ENCODE results near the gene NCAM1.

Gene NCAM1

GRCh38 chr11:113159988-113160807 is 199.0 kb downstream of the NCAM1 start:
- no peaks in the 10 kb centered on the region for H3K4me1 ChIP-seq
- H3K36me3 ChIP-seq (ENCODE audit: control insufficient read depth, insufficient read depth, low read length) = no peaks in the 10 kb centered on the region
- H3K4me2 ChIP-seq (ENCODE audit: low read length) = no peak overlapping the region
- H3K9ac ChIP-seq = no peak overlapping the region
- no peak overlapping the region for H2AFZ ChIP-seq
- H3K4me3 ChIP-seq (ENCODE audit: low read depth, low read length) = no peak overlapping the region
- H3K27me3 ChIP-seq (ENCODE audit: control insufficient read depth, insufficient read depth, low read length) = no peaks in the 10 kb centered on the region
- H3K79me2 ChIP-seq = no peaks in the 10 kb centered on the region
- TF ChIP-seq CTCF (IDR thresholded peaks at IDR 0.05) = no peak
- H3K9me3 ChIP-seq (ENCODE audit: control insufficient read depth, low read length) = no peaks in the 10 kb centered on the region
- no peak overlapping the region for H3K27ac ChIP-seq

- Histone ChIP-seq H3K4me2 (ENCODE audit: low read length) (no peak overlapping the region), H3K9ac (no peak overlapping the region), H2AFZ (no peak overlapping the region), H3K4me3 (ENCODE audit: low read depth, low read length) (no peak overlapping the region), H3K79me2 (no peaks in the 10 kb centered on the region), H3K9me3 (ENCODE audit: control insufficient read depth, low read length) (no peaks in the 10 kb centered on the region), H3K27ac (no peak overlapping the region), H3K4me1 (no peaks in the 10 kb centered on the region), H3K36me3 (ENCODE audit: control insufficient read depth, insufficient read depth, low read length) (no peaks in the 10 kb centered on the region), H3K27me3 (ENCODE audit: control insufficient read depth, insufficient read depth, low read length) (no peaks in the 10 kb centered on the region)
- no peak for TF ChIP-seq CTCF (IDR thresholded peaks at IDR 0.05)
These were observed 199.5 kb downstream of the NCAM1 start for GRCh38 chr11:113160808-113161124.

GRCh38 chr11:113161711-113162591 is 200.7 kb downstream of the NCAM1 start:
- Histone ChIP-seq H3K4me3 (ENCODE audit: low read depth, low read length) (no peak overlapping the region), H3K4me1 (no peaks in the 10 kb centered on the region), H3K79me2 (no peaks in the 10 kb centered on the region), H3K9ac (no peak overlapping the region), H3K27ac (no peak overlapping the region), H3K4me2 (ENCODE audit: low read length) (no peak overlapping the region), H3K9me3 (ENCODE audit: control insufficient read depth, low read length) (no peaks in the 10 kb centered on the region), H3K36me3 (ENCODE audit: control insufficient read depth, insufficient read depth, low read length) (no peaks in the 10 kb centered on the region), H2AFZ (no peak overlapping the region), H3K27me3 (ENCODE audit: control insufficient read depth, insufficient read depth, low read length) (no peaks in the 10 kb centered on the region)
- TF ChIP-seq CTCF (IDR thresholded peaks at IDR 0.05) = no peak

GRCh38 chr11:113162592-113162962 is 201.4 kb downstream of the NCAM1 start:
- H2AFZ ChIP-seq = no peak overlapping the region
- TF ChIP-seq CTCF (IDR thresholded peaks at IDR 0.05) = no peak
- no peaks in the 10 kb centered on the region for H3K79me2 ChIP-seq
- H3K27ac ChIP-seq = no peak overlapping the region
- H3K36me3 ChIP-seq (ENCODE audit: control insufficient read depth, insufficient read depth, low read length) = no peaks in the 10 kb centered on the region
- H3K27me3 ChIP-seq (ENCODE audit: control insufficient read depth, insufficient read depth, low read length) = no peaks in the 10 kb centered on the region
- H3K9ac ChIP-seq = no peak overlapping the region
- H3K4me3 ChIP-seq (ENCODE audit: low read depth, low read length) = no peak overlapping the region
- H3K4me2 ChIP-seq (ENCODE audit: low read length) = no peak overlapping the region
- H3K4me1 ChIP-seq = no peaks in the 10 kb centered on the region
- no peaks in the 10 kb centered on the region for H3K9me3 ChIP-seq (ENCODE audit: control insufficient read depth, low read length)
